CD1c-positive myeloid dendritic cell (primary cell): ENCODE results near the gene CFAP46.
"Not testable (repeated sequence)": the region's sequence is repeated elsewhere in the genome, so short reads cannot be mapped to it uniquely, and the experiment has no call there.

Experiments
- DNase-seq: peaks from one replicate; pipeline ENCODE4 v3.0.0-alpha.2; 2016; ENCODE audit errors: extremely low spot score

Gene CFAP46

DNA sequence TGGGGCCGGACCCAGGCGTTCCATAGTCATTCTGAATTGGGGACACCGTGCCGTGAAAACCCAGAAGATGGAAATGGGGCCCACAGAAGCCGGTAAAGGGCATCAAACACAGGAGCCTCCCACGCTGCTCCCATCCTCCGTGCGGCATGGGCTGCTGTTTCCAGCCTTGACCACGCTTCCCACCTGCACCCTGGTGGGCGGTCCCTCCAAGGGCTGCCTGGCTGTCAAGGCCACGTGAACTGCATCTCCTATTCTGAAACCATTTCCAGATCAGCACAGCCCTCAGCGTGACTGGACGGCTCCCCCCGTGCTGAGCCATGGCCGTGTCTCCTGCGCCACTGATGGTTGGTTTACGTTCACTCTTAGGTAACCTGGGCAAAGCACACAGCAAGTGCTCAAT, 14.1 kb downstream of the CFAP46 start:
- DNase-seq, result no peak

DNA sequence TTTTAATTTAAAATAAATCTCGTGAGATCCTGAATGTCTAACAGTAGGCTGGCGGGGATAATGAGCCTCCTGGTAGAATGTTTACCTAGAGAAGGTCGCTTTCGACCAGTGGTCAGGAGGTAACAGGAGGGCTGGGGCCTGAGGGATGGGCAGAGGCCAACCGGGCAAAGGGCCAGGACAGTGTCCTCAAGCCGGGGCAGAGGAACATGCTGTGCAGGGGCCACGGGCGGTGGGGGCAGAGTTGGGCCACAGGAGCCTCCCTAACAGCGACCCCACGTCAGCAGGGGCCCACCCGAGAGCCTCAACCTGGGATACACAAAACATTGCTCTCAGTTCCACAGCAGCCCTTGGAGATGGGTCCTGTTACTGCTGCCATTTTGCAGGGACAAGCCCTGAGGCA, 14.5 kb downstream of the CFAP46 start:
- no peak for DNase-seq

DNA sequence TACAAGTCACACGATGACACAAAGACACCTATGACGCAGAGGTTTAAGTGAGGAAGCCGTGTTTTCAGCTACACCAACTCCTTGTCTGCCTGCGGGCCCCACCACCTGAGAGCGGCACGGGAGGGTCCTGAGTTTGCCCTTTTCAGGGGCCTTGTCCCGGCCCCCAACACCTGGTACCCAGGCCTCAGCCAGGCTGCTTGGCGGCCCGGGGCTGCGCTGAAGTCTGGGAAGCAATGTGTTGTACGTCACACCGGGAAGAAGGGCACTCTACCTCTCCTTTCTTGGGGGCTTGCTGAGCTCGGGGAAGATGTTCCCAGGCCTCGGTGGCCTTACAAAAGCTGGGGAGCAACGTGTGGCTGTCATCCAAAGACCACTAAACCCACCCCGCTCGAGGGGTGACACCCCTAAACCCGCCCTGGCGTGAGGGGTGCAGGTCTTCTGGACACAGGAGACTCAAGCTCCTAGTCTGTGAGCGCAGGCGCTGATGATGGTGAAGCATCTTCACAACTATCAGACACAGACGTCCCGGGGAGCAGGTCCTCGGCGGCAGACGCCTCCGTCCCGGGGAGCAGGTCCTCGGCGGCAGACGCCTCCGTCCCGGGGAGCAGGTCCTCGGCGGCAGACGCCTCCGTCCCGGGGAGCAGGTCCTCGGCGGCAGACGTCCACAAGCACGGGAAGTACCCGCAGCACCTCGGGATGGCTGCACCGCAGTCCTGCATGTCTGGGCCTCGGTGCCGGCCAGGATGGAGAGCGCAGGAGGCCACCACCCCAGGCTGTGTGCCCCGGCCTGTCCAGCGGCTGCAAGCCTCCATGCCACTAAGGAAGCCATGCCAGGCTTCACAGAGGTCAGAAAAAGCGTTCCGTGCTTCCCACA, 15.4 kb downstream of the CFAP46 start:
- DNase-seq, result no peak

DNA sequence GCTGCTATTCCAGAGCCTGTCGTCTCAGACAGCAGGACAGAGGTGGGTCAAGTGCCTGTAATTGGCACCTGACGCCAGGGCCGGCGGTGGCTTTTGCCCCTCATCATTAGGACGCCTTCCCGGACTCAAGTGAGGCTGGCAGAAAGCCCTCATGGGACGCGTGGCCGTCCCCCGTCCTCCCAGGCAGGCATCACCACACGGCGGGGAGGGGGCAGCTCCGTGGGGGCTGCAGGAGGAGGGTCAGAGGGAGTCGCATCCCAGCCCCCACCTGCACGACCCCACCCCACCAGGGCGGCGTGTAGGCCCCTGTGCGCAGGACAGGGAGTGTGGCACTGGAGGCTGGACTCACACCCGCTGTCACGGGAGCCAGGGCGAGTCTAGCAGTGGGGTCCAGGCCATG, 16.3 kb downstream of the CFAP46 start:
- no peak for DNase-seq

DNA sequence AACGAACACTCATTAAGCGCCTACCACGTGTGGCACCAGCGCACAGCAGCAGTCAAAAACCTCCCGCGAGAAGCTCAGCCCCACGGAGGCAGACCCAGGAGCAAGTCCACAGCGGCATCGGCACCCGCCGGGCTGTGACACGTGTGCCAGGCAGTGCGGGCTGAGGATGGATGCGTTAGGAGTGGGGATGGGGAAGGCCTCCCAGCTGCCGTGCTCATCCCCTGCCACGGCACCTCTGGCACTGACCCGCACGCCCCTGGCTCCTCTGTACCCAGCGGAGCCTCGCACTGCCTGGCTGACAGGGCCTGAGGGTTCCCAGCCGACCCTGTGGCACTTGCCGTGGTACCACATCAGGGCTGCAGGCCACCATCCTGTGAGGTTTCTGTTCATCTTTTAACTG, 16.8 kb downstream of the CFAP46 start:
- no peak for DNase-seq

DNA sequence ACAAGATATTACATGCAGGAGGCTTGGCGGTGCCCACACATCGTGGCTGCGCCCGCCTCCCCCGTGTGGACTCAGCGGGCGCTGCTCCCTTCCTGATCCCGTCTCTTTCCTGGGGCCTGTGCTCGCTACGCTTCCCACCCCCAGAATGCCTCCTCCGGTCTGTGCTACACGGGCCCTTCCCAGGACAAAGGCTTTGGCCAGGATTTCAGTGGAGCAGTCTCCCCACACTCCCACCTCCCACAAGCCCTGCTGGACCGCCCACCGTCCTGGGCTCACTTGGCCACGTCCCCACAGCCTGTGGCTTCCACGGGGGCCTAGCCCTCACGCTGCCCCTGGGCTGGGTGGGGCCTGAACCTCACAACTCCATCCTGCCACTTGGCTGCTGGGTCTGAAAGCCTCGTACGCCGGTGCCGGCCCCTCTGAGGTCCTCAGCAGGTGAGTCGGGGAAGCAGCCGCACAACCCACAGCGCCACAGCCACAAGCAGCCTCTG, 17.3 kb downstream of the CFAP46 start:
- DNase-seq, result no peak

DNA sequence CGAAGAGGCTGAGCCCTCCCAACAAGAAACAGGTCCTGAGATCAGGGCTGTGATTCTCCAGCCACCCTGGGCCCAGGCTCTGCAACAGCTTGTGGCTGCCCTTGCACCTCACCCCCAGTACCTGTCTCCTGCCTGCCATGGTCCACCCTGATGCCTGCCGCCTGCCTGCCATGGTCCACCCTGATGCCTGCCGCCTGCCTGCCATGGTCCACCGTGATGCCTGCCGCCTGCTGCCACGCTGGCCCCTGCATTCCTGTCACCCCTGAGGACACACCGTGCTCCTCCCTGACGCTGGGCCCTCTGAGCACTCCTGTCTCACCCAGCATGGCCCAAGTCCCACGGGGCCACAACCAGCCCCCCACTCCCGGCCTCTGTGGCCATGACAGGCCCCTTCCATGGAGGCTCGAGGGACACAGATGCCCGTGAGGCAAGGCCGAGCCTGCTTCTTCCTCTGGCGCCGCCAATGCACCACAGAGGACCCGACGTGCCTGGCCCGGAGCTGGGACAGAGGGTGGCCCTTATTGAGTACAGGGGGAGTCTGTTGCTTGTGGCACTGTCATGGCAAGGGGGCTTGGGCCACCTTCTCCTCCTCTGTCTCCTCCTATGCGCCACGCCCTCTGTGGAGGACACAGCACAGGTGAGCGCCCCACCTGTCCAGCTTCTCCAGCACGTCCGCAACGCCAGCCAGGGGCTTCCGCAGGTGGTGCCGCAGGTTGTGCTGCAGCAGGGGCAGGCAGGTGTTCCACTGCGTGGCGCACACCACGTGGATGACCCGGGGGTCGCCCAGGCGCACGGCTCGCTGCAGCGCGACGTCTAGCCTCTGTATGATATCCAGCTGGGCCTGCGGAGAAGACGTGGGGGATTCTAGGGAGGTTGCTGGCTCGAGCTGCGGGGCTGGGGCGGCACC, 18.1 kb downstream of the CFAP46 start:
- no peak for DNase-seq

DNA sequence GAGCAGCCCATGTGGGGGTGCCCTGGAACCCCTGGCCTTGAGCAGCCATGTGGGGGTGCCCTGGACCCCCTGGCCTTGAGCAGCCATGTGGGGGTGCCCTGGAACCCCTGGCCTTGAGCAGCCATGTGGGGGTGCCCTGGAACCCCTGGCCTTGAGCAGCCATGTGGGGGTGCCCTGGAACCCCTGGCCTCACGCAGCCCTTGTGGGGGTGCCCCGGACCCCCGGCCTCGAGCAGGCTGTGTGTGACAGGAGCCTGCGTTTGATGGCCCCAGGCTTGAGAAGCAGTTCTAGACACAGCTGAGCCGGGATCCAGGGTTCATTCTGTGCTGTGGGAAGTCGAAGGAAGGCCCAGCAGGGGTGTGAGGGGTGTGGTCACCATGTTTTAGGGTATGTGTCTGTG, 19.0 kb downstream of the CFAP46 start:
- not testable (repeated sequence) for DNase-seq

DNA sequence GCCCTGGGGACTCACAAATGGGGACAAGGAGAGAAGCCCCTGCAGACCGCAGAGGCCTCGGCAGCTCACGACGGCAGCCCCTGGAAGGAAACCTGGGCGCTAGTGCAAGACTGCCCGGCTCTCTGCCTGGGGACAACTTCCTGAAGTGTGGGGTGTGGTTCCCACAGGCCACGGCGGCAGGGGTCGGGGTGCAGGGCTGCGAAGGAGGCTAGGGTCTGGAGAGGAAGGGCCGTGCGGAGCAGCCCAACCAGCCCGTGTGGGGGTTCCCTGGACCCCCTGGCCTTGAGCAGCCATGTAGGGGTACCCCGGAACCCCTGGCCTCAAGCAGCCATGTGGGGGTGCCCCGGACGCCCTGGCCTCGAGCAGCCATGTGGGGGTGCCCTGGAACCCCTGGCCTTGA, 19.5 kb downstream of the CFAP46 start:
- no peak for DNase-seq

DNA sequence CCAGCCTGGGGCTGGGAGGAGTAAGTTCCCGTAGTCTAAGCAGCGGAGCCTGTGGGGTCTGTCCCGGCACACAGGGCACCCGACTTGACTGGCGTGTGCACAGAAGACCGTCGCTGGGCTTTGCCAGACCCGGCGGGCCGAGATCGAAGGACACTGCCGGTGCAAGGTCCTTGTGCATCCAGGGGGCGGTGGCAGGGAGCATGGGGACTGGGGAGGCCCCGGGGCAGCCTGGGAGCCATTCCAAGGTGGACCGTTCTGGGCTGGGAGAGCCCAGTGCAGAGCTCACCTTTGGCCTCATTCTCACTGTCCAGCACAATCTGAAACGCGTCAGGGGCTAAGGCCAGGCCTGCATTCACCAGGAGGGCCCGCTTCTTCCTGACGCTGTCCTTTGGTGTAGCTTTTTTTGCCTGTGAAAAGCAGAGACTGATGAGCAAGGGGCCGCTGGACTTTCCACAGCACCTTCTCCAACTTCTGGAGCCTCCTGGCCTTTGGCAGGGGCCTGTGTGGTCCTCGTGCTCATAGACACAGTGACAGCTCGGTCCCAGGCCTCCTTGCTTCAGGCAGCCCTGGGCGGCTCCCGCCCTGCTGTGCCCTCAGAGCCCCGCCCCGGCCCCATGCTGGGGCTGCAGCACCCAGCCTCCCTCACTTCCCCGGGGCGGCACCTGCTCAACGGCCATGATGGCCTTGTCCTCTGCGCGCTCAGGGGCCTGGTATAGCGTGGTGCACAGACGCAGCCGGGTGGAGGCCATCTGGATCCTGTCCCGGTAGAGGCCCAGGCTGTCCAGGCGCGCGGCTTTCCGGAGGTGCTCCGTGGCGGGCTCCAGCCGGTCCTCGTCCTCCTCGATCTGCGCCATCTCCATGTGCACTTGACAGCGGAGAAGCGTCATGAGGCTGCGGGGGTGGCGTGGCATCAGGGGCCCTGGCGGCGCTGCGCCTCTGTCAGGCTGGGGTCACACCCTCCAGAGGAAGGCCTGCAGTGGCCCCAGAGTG, 20.3 kb downstream of the CFAP46 start:
- DNase-seq, result no peak

DNA sequence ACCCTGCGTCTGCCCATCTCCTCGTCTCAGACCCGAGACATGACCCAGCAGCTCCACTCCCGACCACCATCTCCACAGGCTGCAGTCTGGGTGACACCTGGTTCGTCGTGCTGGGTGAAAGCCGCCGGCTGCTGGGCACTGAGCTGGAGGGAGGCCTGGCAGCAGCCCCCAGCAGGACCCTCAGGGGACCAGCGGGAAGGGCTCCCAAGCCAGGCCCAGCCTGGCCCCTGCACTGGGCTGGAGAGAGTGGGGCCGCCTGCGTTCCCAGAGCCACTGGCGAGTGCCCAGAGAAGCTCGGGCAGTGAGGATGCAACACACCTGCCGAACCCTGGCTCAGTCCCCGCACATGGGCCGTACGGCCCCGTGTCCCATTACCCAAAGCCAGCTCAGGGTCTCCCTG, 21.3 kb downstream of the CFAP46 start:
- DNase-seq, result no peak

DNA sequence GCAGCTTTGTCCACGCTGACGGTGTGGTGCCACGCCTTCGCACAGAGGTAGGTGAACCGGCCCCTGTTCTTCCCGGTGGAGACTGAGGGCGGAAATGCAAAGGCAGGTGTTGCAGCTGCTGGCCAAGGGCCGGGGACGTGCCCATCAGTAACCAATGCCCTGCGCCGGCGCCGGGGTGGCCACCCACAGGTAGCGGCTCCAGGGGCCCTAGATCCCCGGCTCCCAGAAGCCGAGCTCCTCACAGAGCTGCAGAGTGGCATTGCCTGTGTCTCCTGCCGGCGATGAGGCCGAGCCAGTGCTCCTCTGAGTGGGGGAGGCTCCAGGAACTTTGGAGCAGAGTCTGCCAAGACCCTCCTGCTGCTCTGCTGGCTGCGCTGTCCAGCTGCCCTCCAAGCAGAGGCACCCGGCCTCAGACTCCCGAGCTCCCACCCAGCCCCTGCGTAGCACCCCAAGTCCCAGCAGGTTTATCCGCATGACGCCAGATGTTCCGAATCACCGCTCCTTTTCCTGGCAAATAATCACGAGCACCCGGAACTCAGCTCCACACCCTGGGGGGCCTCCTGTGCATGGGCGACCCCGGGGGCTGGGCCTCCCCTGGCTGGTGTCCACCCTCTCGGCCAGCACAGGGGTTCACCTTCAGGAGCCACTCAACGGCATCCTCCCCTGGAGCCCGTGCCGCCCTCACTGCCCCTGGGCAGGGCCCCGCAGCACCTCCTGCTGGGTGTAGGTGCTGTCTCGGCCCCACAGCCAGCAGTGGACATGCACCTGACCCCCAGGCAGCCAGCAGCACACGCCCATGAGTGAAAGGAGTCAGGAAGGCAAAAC, 22.1 kb downstream of the CFAP46 start:
- no peak for DNase-seq

DNA sequence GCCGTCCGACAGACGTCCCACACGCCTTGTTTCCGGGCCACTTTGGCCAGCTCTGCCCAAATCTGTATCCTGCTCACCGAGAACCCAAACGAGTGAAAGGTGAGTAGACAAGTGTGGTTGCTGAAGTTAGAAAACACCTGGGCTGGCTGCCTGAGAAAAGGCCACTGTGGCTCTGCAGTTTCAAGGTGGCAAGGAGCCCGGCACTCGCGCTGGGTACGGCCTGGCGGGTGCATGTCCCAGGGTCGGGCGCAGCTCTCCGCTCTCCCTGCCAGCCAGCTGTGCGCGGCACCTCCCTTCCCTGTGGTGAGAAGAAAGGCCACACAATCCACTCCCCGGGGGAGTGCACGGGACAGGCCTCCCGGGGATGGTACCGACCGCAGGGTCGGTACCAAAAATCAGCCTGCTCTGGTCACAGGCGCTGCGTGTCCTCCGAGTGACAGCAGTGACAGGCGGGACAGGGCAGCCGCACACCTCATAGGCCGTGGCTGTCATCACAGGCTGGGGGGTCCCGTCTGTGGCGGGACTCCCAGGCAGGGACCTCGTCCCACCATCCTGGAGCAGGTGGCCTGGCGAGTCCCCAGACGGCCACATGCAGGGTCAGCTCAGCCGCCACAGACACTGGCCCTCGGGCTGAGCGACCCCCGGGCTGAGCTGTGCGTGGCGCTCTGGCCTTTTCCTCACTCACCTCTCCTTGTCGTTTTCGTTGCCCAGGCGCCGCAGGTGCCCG, 22.8 kb downstream of the CFAP46 start:
- DNase-seq, result no peak

DNA sequence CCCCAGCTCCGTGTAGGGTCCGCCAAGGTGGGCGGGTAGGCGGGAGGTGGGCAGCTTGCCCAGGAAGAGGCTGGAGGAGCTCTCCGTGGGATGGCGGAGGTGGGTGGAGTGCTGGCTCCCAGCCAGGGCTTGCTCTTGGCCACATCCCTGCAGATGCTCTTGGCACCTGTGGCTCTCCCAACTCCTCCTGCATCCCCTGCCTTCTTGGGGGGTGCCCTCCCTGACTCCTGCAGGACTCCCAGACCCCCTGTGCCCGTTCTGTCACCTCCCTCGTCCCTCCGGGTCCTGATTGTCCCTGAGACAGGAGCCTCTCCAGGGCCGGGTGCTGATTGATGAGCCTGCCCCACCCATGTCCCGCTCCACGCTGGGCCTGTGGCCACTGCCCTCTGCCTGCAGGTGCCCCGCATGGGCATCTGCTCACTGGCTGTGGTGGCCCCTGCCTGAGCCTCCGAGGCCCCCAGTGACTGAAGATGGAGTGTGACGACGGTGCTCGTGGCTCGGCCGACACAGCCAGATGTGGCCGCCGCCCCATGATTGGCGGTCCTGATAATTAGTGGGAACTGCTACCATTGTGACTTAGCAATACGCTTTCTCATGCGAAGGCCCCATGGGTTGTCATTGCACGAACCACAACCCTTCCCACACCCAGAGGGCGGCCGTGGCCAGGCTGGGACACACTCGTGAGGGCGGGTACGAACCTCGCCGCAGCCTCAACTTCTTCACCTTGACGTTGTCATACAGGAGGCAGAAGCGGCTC, 23.6 kb downstream of the CFAP46 start:
- DNase-seq, result no peak

DNA sequence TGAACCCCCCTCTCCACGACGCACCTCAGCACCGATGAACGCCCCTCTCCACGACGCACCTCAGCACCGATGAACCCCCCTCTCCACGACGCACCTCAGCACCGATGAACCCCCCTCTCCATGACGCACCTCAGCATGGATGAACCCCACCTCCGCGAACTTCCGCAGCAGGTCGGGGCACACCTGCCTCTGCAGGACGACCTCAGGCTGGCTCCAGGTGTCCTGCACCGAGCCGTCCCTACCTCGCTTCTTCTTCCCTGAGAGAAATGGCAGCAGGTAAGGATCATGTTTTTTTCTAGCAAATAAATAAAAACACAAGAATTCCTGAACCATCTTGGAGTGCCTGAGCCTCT, 24.1 kb downstream of the CFAP46 start:
- DNase-seq, result no peak

DNA sequence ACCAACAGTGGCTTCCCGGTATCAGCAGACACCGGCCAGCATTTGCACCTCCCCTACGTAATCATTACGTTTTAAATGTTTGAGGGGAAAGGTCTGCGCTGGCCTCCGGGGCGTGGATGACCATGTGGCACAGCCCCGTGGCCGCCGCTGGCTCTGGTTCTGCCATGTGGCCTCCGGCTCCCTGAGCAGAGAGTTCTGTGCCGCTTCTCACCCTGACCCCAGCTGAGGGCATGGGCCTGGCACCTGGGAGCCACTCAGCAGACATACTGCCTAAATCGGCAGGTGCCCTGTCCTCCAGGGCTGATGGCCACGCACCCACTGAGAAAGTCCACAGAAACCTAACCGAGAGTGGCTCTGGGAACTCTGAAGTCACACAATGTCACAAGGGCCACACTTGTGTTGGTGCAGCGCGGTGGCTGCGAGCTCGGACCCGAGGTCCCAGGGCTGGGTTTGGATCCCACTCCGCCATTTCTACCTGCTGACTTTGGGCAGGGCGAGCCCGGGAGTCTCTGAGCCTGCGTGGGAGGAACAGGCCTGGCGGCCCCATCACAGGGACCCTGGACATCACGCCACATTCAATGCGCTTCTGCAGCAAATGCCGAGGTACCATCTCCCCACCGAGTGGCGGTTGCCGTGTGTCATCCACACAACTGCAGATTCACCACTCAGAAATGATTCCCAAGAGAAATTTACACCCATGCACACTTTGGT, 25.3 kb downstream of the CFAP46 start:
- DNase-seq, result no peak

DNA sequence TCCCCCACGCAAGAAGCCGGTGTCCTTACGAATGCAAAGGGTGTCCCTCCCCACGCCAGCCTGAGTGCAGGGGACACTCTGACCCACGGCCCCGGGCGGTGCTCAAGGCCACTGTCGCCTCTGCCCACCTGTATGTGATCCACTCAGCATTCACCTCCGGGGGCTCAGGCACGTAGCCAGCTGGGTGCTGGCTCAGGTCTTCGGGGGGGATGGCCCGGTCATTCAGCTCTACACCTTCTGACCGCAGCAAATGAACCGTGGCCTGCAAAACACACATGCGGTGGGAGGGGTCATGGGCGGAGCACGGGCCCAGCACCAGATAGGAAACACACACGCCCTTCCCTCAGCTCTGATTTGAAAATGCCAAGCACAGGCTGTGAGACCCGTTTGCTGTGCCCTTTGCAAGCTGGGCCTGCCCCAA, 25.9 kb downstream of the CFAP46 start:
- no peak for DNase-seq

DNA sequence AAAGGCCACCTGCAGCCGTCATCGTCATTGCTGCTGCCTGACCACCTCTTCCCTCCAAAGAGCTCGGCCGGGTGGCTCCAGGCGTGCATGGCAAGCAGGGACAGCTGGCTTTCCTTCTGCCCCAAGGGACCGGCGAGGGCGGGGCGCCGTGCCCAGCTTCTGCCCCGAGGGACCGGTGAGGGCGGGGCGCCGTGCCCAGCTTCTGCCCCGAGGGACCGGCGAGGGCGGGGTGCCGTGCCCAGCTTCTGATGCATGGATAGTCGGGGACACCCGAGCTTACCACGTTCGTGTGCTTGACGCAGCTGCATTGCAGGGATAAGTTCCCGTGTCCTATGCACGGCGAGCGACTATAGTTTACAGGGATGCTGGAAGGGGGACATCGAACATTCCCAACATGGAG, 27.0 kb downstream of the CFAP46 start:
- DNase-seq, result no peak

DNA sequence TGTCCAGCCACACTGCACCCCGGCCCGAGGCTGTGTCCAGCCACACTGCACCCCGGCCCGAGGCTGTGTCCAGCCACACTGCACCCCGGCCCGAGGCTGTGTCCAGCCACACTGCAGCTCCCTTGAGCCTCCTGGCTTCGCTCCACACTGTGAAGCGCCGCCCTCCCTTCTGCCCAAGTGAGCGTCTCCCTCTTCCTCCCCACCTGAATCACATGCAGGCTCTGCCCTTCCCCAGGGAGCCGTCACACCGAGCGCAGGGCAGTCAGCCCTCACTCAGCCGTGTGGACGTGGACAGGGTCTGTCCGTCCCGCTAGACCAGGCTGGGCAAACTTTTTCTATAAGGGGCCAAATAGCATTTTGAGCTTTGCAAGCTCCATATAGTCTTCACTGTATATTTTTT, 27.6 kb downstream of the CFAP46 start:
- no peak for DNase-seq
